Right lobe of liver (tissue), 4 donors: ENCODE results near the gene MUC6.

Experiments used
- POLR2A ChIP-seq: fragments of 450-650 bp; IDR thresholded peaks from one replicate; pipeline ENCODE4 v1.6.1; 2017; ENCODE audit warnings: antibody characterized with exemption, mild to moderate bottlenecking
- TF ChIP-seq, protein P1 (sequence below), 4 donors: fragments of 200-600 bp in 3 of 4; fragments of 450-650 bp in 1 of 4; IDR thresholded peaks; one replicate each; pipeline versions ENCODE4 v1.5.1 to v1.8.0; 2016 to 2022; ENCODE audit warnings: antibody characterized with exemption in 4 of 4, mild to moderate bottlenecking in 2 of 4
- donor health status: DM: no; HTN: no; CAD: no.
- donor health status: DM: no; HTN: no; CAD: no.
- donor health status: DM: no; HTN: yes; CAD: no.

DNA sequence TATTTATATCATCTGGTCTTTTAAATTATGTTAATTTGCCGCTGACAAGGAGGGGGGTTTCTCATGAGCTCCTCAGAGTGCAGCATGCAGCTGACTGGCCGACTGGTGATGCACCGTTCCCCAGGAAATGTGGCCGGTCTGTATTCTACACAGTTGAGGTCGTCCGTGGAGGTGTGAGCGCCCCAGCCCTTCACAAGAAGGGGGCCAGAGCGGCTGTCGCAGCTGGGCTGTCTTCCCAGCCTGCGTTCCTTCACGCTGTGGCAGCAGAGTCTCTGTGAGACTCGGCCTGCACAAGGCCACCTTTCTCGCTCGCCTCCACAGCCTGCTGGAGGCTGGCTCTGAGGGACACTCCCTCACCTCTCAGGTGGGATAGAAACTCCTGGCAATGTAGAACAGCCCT lies 67.7 kb downstream of the MUC6 start:
- TF ChIP-seq, protein P1, sequence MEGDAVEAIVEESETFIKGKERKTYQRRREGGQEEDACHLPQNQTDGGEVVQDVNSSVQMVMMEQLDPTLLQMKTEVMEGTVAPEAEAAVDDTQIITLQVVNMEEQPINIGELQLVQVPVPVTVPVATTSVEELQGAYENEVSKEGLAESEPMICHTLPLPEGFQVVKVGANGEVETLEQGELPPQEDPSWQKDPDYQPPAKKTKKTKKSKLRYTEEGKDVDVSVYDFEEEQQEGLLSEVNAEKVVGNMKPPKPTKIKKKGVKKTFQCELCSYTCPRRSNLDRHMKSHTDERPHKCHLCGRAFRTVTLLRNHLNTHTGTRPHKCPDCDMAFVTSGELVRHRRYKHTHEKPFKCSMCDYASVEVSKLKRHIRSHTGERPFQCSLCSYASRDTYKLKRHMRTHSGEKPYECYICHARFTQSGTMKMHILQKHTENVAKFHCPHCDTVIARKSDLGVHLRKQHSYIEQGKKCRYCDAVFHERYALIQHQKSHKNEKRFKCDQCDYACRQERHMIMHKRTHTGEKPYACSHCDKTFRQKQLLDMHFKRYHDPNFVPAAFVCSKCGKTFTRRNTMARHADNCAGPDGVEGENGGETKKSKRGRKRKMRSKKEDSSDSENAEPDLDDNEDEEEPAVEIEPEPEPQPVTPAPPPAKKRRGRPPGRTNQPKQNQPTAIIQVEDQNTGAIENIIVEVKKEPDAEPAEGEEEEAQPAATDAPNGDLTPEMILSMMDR (IDR thresholded peaks at IDR 0.05): no peak
- TF ChIP-seq POLR2A: no peak
